GM18498 (cell line): ENCODE data around the gene SMIM38.

Source experiments
- ATAC-seq: cut with Tn5 transposase; IDR thresholded peaks from one replicate; pipeline ENCODE4 v1.9.1; 2021; ENCODE audit warnings: mild to moderate bottlenecking, moderate library complexity; ENCODE audit not compliant: unreplicated experiment

Gene SMIM38

DNA sequence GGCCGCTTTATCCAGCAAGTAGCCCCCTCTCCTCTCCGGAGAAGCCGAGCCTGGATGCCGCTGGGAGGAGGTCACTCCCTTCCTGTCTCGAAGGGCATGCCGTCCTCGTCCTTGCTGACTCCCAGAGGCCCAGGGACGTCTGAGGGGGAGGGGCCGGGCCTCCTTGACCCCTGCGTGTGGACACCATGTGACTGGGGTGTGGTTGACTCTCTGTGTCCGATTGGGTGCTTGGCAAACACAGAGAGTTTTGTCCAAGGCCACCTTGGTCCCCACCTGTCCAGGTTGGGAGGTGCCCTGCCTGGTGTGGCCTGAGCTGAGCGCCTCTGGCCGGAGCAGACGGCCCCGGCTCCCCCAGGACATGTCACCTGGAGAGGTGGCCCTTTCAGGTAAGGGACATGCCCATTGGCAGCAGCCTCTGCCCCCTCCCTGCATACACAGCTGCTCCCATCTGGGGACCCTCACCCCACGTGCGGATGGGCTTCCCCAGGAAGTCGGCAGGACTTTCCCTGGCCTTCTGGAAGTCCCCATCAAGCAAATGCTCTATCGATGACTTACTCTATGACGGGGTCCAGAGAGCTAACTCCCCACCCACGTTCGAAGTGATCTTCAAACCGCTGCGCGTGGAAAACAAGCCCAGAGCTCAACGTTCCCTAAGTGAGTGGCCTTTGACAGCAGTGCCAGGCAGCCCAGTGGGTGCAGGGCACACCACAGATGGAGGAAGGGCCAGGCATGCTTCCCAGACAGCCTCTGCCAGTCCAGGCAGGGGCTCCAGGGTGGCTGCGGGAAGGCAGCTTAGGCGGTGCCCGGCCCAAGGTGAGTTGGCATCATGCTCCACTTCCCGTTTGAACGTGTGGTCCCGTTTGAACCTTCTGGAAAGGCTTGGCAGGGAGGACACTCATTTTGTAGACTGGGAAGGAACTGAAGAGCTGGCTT is at the start of gene SMIM38:
Gene SMIM38 (plus strand): TSS at position 634 of the 933 bp plus-strand sequence. CDS start 1,912 bp downstream, outside the sequence.
- ATAC-seq: no peak

- no peak for ATAC-seq
Measured at GRCh38 chr11:69106031-69106811, 49.5 kb upstream of the SMIM38 start.

DNA sequence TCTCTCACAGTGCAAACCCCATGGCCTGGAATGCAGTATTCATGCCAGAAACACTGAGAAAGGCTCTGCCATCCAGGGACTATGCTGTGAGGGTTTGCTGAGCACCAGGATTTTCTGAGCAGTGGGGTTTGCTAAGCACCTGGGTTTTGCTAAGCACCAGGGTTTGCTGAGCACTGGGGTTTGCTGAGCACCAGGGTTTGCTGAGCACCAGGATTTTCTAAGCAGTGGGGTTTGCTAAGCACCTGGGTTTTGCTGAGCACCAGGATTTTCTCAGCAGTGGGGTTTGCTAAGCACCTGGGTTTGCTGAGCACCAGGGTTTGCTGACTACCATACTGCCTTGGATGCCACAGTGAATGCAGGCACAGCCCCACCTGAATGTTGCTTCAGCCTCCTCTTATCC is 48.3 kb upstream of the SMIM38 start:
- no peak for ATAC-seq

- ATAC-seq: no peak
Measured at GRCh38 chr11:69108030-69108429, 47.7 kb upstream of the SMIM38 start.

DNA sequence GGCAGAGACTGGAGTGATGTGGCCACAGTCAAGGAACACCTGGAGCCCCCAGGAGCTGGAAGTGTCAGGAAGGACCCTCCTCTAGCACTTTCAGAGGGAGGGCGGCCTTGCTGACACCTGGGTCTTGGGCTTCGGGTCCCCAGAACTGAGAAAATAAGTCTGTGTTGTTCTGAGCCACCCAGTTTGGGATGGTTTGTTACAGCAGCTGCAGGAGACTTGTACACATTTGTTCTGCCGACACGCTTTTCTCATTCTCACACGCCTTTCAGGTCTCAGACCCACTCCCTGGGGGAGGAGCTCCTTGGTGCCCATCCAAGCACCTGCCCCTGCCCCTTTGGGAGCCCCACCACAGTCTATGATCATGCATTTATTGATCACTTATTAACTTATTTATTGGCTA is 47.2 kb upstream of the SMIM38 start:
- ATAC-seq: no peak

DNA sequence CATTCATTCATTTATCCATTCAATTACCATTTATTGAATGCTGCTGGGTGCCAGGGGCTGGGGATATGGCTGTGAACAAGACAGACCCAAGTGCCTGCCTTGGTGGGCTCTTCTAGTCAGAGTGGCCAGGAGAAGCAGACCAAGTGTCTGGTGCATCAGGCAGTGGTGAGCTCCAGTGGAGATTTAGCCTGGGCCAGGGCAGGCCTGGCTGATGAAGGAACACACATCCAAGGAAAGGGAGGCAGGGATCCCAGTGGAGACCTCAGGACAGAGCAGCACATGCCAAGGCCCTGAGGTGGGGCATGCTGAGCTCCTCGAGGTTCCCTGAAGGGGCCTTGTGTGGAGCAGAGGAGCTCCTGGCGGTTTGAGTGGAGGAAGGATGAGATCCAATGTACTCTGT is 46.6 kb upstream of the SMIM38 start:
- no peak for ATAC-seq

- ATAC-seq: no peak
Measured at GRCh38 chr11:69110451-69110850, 45.3 kb upstream of the SMIM38 start.

DNA sequence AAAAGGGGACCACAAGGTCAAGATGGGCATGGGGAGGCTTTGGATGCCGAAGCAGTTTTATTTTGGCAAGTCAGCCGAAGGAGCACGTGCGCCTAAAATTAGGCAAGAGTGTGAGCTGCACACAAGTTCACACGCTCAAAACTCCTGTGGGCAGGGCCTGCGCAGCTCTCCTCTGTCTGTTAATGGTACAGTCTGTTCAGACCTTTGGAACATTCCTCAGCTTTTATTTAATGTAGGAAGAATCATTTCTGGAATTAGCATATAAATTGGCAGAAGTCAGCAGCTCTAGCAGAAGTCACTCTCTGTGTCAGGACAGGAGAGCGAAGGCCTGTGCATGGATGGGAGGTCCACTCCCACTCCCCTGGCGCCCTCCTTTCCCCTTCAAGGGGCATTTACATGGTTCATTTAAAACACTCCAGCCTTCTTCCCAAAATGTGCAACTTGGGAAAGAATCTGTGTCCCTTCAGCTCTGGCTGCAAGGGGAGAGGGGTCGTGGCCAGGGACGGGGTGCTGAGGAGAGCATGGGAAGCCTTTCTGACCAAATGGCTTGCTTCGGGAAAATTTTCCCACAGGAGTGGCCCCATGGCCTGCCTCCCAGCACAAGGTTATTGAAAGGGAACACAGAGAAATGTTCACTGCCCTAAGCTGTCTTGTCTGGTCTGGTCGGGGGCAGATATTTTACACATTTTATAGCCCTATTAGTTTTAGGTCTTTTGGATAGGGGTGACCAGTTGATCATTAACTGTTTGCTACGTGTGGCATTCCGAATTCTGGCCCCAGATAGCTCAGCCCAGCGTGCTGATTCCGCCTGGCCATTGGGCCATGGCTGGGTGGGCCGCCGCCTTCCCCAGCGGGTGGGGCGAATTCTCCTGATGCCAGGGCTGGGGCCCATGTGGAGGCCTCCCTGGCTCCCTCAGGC is 43.9 kb upstream of the SMIM38 start:
- no peak for ATAC-seq

GRCh38 chr11:69113226-69113625 is 42.5 kb upstream of the SMIM38 start:
- no peak for ATAC-seq

DNA sequence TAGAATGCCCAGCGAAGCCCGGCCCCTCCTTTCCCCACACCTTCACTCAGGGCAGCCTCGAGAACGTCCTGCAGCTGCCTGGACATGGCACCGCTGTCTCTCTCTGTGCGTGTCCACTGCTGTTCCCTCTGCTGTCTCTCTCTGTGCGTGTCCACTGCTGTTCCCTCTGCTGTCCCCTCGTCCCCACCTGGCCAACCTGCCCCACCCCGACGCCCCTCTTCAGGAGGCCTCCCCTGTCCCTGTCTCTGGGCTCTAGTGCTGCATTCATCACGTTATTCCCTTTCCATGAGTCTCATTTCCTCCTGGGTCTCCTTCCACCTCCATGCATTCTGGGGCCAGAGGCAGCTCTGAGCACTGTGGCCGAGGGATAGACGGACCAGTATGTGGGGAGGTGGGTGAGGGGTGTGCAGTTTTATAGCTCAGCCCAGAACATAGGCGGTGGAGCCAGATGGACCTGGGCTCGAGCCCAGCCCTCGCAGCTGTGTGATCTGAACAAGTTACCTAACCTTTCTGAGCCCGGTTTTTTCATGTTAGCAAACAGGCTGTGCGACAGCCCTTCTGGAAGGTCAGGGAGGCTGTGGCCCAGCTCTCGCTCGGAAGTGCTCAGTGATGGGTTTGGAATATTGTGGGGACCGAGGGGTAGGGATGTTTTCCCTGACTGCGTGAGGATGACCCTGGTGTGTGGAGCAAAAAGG is 41.9 kb upstream of the SMIM38 start:
- ATAC-seq: no peak

DNA sequence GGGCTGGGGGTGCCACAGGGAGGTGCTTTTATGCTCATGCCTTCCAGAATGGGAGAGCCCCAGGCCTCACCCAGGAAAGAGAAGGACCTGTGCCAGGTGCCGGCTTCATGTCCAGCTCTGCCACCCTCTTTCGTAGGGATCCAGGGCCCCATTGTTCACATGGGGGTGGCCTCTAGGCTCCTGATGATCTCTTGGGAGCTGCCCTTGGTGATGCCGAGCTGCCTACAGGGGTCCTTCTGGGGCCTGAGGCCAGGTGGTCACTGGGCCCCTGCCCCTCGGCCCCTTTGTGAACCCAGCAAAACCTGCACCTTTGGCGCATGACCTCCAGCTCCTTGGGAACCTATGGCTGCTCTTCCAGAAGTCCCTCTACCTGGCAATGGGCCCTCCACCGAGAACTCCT is 41.4 kb upstream of the SMIM38 start:
- no peak for ATAC-seq

DNA sequence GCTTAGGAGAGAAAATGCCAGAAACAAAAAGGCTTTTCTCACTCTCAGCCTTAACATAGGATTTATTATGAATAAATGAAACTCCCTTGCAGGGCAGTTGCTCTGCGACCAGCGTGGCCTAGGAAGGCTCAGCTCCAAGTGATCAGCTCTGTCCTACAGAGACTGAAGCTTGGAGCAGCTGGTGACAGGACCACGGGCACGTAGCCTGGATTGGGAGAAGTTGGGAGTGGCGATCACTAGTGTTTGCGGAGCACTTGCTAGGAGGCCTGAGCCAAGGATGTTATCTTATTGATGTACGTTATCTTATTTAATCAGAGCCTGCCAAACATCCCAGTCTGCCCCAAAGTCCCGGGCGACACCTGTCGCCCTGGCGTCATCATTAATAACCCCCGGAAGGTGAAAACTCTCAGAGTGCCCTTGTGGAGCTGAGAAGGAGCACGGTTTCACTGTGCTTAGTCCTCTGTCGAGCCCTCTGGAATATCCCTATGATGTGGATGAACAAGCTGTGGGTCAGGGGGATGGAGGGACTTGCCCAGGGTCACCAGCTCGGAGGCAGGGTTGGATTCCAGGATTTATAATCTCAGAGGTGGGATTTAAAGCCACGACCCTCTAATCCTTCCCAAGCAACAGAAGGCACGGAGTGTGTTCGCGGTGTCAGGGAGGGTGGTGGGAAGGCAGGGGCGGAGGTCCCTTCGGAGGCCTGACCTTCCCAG is 40.8 kb upstream of the SMIM38 start:
- no peak for ATAC-seq

DNA sequence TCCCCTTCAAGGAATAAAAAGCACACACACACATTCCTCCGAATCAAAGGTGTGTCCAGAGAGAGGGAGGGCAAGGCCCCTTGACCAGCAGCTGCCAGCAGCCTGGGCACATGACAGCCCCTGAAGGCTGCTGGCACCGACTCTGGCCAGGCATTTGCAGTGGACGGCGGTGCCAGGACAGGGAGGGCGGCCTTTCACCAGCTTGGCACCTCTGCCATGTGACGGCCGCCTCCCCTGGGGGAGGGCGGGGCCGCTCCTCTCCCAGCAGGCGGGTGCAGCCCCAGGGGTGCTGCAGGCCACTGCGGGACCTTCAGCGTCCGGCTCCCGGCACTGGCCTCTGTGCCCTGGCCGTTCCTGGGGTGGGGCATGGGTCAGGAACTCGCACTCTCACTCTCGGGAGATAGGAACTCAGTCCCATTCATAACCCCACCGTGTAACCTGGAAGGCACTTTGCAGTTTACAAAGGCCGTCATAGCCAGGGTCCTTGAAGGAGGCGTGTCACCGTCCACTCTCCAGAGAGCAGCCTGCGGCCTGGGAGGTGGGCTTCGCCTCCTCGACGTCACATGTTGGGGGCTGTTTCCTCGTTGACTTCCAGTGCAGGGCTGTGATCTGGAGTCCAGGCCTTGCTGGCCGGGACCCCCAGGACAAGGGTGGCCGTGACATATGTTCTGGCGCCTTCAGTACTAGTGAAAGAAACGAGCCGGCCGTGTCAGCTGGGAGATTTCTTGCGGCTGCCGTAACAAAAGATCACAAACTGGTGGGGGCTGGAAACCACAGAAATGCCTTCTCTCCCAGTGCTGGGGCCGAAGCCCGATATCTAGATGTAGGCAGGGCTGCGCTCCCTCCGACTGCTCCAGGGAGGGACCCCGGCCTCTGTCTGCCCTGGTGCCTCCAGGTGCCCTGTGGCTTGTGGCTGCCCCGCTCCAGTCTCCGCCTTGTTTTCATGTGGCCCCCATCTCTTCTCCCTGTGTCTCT is 39.9 kb upstream of the SMIM38 start:
- ATAC-seq: no peak

DNA sequence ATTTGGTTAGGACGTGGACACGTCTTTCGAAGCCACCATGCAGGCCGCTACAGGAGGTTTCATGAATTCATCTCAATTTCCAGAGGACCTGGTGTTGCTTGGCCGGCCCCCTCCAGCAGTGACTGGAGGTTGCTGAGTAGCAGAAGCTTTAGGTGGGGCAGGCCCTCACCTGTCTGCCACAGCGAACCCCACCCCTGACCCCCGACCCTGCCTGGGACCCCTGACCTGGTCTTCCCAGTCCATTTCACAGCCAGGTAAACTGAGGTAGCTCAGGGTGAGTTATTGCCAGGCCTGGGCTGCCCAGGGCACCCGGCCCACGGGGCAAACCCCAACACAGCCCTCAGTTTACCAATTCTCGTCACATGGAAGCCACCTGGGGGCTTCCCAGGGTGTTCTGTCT is 39.1 kb upstream of the SMIM38 start:
- no peak for ATAC-seq

GRCh38 chr11:69119190-69119589 is 36.5 kb upstream of the SMIM38 start:
- ATAC-seq: no peak

GRCh38 chr11:69120096-69120875 is 35.4 kb upstream of the SMIM38 start:
- ATAC-seq: no peak

DNA sequence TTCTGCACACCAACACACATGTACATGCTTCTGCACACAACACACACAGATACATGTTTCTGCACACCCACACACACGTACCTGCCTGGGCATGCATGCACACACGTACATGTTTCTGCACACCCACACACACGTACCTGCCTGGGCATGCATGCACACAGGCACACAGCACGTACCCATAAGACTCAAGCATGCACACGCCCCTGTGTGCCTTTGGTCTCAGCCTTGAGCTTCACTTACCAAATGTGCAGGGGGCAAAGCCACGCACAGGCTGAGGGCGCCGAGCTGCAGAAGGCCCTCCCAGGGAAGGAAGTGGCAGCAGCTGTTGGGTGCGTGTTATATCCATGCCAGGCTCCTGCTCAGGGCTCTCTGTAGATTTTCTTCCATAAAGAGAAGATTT is 34.7 kb upstream of the SMIM38 start:
- ATAC-seq: no peak
